Ishikawa (cell line): ENCODE data around the gene CLTCL1.

Experiments
- CEBPB ChIP-seq: IDR thresholded peaks from 2 replicates; pipeline ENCODE4 v1.6.1; 2012
- TAF1 ChIP-seq: IDR thresholded peaks from 2 replicates; pipeline ENCODE4 v1.6.1; 2012; ENCODE audit warnings: low read depth, mild to moderate bottlenecking
- TCF12 ChIP-seq: IDR thresholded peaks from 2 replicates; pipeline ENCODE4 v1.6.1; 2012; ENCODE audit warnings: low read depth

- TF ChIP-seq CEBPB (no peak), TAF1 (no peak), TCF12 (no peak)
These were observed 58.3 kb downstream of the CLTCL1 start for GRCh38 chr22:19233189-19233661.
